Hematopoietic multipotent progenitor cell treated with erythropoietin and hydrocortisone succinate and interleukin-3 and kit ligand, for 15 days (in vitro differentiated cells): ENCODE measurements around the gene NPY.

Experiments used
- DNase-seq: peaks from one replicate; pipeline ENCODE4 v3.0.0-alpha.2; 2015; ENCODE audit warnings: low spot score

NPY gene

DNA sequence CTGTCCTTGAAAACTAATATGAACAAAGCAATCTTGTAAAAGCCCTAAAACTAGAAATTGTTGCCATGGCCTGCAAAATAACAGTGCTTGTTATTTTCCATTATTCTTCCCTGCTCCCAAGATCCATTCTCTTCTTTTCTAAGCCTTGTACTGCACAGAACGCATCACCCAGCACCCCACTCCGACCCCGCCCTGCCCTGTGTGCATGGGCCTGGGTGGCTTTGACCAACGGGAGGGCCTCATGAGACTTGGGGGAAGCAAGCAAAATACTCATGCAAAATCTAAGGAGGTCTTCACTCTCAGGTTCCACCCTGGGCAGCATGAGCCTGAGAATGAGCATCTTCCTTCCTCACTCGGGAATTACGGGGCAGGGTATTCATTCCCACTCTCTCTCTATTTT, 32.4 kb downstream of the NPY start:
- no peak for DNase-seq

DNA sequence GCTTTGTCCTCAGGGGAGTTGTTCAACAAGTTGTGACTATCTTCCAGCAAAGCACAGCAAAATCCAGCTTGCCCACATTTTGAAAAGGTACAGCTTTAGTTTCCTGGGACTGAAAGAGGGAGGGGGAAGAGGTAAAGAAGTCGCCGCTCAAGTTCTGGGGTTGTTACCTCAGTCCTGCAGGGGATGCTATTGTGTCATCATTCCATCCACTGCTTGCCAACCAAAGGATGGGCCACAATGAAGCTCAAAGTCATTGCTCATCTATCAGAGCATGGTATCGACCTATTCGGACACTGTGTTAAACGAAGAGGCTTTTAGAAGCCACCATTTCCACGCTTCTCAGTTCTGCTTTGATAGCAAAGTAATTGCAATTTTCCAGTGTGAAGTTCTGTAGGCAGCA, 34.3 kb downstream of the NPY start:
- DNase-seq: no peak

DNA sequence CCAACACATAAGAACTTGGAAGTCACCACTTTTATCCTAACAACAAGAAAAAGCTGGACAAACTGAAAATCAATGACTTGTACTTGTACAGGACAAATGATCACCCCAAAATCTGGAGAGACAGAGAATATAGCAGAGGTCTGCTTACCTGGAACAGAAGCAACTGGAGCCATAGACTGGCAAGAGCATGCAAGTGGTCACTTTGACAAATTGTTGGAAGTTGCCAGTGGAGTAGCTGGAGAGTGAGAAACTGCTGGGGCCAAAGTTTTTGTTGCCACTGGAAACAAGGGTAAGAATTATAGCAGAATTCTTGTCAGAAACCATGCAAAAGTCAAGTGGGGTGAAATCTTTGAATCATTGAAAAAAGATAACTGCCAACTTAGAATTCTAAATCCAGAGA, 35.2 kb downstream of the NPY start:
- DNase-seq: no peak

DNA sequence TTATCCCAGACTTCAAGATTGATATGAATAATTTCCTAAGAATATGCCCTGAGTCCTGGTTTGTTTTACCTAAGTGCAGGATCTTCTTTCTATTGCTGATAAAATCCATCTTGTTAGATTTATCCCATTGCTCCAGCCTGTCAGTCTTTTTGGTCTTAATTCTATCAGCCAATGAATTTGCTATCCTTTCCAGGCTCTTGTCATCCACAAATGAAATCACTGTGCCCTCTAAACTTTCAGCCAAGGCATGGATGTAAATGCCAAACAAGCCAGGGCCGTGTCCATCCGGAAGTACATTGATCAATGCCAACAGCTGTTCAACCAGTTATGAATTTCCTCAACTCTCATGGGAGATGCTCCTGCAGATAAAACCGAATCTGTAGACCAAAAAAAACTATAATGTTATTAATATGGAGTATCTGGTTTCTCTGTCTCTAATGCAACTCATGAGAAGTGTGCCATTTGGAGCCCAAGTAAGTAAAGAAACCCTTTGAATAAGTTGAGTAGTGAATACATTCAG, 40.0 kb downstream of the NPY start:
- no peak for DNase-seq

DNA sequence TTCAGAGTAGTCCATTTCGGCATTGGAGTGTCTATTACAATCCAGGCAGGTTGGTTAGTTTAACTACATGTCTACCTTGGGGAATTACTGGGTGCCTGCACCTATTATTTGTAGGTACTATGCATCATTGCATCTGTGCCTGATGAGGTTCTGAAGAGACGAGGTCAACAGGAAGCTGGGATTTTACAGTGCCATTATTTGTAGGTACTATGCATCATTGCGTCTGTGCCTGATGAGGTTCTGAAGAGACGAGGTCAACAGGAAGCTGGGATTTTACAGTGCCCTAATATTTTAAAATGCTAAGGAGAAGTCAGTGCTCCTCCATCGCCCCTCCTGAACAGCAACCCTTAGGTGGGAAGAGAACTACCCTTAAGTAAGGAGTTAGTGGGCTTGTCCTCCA, 41.7 kb downstream of the NPY start:
- DNase-seq: no peak

DNA sequence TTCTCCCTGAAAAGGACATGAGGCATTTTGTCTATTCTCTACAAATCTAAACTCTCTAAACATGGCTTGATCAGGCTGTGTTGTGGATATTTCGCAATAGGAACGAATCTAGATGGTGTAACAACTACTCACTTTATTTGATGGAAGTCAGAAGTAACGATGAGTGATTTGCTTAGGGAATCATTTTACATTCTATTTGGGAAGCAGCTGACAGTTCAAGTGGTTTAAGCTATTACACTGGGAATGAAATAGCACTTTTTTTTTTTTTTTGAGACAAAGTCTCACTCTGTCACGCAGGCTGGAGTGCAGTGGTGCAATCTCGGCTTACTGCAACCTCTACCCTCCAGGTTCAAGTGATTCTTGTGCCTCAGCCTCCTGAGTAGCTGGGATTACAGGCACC, 44.1 kb downstream of the NPY start:
- DNase-seq: no peak

DNA sequence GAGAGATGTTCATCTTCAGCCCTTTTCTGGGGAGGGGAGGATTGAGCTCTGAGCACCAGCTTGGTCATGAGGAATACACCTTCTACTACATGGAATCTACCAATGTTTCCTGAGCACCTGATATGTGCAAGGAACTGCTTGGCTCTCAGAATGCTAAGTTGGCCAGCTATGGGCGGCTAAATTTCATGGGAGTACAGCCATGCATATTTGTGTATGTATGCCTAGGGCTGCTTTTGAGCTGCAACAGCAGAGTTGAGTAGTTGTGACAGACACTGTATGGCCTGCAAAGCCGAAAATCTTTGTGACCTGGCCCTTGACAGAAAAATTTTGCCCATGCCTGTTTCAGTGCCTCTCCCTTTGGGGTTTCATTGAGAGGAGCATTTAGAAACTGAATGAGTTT, 44.9 kb downstream of the NPY start:
- DNase-seq: no peak

DNA sequence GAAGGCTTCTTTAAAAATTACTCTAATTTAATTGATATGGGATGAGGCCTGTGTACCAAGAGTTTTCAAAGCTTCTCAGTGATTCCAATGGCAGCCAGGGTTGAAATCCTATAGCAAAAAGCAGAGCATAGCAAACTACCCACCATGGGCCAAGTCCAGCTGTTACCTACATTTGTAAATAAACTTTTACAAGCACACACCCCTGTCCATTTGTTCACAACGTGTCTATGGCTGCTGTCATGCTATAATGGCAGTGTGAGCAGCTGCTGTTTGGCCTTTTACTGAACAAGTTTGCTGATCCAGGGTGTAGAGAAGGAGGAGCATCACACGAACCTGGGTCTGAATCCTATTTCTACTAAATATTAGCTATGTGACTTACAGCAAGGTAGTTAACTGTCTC, 50.0 kb downstream of the NPY start:
- no peak for DNase-seq

DNA sequence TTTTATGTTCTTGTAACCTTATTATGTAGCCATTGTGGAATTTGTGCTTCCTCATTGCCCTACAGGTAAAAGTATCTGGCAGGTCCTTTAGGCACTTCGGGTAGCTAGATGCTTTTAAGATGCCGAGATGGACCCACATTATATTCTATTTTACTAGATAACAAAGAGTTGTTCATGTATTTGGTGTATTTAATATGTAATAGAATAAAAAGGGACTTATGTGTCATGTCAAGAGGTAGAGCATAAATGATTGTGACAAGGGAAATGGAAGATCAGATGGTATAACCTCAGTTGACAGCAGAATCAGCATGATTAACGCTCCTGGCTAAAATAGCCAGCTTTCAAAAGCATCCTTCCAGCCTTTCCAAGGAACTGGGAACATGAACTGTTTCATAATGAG, 50.6 kb downstream of the NPY start:
- DNase-seq: no peak

DNA sequence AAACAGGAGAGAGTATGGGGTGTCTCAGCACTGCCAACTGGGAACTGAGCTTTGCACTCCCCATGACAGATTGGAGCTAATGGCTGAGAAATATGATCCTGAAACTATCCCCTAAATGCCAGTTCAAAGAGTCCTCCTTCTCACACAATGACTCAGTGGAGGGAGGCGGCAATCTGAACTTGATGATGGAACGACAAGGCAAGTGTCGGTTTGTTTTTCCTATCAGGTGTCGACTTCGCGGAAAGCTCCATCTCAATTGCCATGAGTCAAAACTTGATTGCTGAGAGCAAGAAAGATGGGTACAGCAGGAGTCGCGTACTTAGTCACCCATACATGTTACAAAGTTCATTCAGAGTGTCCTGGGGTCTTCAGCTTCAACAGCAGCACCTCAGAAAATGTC, 52.5 kb downstream of the NPY start:
- no peak for DNase-seq

DNA sequence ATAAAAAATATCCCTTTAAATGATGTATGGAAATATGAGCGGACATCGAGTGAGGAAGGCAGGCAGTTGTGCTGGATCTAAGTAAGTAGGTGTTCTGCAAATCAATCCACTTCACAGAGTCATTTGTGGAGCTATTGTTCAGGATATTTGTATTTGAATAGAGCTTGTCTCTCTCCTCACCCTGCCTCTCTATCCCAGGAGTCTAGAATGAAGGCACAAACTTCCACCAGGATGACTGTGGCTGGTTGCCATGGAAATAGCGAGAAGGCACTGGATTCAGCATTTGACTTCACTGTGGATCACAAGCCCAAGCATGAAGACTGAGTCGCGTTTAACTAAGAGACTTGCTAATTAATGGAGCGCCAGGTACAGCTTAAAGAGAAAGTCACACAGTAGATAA, 53.2 kb downstream of the NPY start:
- no peak for DNase-seq

DNA sequence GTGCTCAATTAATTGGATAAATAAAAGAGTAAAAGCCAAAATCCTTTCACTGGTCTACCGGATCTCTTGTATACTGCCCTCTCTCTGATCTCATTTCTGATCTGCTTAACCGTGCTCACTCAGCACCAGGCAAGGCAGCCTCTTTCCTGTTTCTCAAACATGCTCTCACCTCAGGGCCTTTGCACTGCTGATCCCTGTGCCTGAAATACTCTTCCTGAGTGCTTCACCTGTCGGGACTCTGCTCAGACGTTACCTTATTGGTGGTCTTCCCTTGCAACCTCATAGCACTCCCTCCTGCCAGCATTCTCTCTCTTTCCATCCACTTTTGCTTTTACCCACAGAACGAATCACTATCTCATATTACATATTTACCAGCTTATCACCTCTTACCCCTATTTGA, 55.6 kb downstream of the NPY start:
- DNase-seq: no peak

DNA sequence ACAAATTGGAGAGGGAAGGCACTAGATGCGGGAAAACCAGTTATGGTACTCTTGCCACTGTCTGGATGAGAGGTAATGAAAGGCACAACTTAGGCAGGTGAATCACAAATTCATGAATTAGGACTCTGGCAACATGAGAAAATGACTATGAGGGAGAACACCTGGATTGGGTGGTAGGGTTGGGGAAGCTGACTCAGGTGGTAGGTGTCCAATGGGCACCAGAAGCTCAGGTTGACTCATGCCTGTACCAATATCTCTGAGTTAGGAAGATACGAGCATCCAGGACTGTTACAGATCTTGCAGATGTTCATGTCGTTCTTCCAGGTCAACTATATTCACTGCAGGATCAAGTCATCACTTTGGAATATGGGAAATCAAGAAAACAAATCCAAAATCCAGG, 56.7 kb downstream of the NPY start:
- DNase-seq: no peak
